ENCODE data around the gene DNAH5. TPM values are rescaled to one million over a fixed set of nuclear protein-coding genes. Genes with fewer than 3 reads are reported as not detected.

DNAH5 gene, protein sequence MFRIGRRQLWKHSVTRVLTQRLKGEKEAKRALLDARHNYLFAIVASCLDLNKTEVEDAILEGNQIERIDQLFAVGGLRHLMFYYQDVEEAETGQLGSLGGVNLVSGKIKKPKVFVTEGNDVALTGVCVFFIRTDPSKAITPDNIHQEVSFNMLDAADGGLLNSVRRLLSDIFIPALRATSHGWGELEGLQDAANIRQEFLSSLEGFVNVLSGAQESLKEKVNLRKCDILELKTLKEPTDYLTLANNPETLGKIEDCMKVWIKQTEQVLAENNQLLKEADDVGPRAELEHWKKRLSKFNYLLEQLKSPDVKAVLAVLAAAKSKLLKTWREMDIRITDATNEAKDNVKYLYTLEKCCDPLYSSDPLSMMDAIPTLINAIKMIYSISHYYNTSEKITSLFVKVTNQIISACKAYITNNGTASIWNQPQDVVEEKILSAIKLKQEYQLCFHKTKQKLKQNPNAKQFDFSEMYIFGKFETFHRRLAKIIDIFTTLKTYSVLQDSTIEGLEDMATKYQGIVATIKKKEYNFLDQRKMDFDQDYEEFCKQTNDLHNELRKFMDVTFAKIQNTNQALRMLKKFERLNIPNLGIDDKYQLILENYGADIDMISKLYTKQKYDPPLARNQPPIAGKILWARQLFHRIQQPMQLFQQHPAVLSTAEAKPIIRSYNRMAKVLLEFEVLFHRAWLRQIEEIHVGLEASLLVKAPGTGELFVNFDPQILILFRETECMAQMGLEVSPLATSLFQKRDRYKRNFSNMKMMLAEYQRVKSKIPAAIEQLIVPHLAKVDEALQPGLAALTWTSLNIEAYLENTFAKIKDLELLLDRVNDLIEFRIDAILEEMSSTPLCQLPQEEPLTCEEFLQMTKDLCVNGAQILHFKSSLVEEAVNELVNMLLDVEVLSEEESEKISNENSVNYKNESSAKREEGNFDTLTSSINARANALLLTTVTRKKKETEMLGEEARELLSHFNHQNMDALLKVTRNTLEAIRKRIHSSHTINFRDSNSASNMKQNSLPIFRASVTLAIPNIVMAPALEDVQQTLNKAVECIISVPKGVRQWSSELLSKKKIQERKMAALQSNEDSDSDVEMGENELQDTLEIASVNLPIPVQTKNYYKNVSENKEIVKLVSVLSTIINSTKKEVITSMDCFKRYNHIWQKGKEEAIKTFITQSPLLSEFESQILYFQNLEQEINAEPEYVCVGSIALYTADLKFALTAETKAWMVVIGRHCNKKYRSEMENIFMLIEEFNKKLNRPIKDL (N-terminal part only)
- total RNA-seq: under 1 TPM in 3 of 4 donors, not detected in 1; 0.19 to 0.91 (median 0.22) TPM

DNA sequence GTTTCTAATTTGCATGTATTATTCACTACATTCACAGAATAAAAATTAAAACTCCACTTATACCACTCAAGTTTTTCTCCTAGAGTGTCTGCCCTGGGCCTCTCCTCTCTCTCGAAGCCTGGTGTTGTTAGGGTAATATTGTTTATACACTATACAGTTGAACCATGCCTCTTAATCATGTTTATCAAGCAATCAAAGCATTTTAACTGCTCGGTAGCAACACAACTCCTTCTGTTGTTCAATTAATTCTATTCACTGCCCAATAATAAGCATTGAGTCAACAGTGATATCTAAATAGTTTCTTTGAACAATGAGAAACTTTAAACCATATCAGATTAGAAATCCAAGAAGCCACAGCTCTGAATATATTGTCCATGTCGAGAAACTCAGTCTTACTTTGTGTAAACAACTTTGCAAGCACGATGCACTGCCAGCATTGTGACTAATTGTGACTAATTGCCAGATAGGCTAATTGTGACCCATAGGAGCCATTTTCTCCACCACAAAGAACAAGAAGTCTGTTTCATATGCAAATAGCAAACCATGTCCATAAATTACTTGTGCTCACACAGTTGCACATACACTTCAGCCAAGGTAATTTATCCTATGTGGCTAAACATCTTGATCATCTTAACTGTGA, at the start of gene DNAH5:
Gene DNAH5 (minus strand): TSS at position 129 of the 640 bp plus-strand sequence. CDS start 250 bp downstream, outside the sequence.
- no peaks in the 10 kb centered on the region for H3K9me3 ChIP-seq
- H3K4me1 ChIP-seq: peaks cover 0 to 9% (median 0%) of the 10 kb centered on the region in 3 donors
- TF ChIP-seq, protein P1, sequence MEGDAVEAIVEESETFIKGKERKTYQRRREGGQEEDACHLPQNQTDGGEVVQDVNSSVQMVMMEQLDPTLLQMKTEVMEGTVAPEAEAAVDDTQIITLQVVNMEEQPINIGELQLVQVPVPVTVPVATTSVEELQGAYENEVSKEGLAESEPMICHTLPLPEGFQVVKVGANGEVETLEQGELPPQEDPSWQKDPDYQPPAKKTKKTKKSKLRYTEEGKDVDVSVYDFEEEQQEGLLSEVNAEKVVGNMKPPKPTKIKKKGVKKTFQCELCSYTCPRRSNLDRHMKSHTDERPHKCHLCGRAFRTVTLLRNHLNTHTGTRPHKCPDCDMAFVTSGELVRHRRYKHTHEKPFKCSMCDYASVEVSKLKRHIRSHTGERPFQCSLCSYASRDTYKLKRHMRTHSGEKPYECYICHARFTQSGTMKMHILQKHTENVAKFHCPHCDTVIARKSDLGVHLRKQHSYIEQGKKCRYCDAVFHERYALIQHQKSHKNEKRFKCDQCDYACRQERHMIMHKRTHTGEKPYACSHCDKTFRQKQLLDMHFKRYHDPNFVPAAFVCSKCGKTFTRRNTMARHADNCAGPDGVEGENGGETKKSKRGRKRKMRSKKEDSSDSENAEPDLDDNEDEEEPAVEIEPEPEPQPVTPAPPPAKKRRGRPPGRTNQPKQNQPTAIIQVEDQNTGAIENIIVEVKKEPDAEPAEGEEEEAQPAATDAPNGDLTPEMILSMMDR (IDR thresholded peaks at IDR 0.05): no peak
- TF ChIP-seq POLR2A (IDR thresholded peaks at IDR 0.05): no peak
- H3K36me3 ChIP-seq: no peaks in the 10 kb centered on the region
- no peak within 1 kb of the TSS for H3K27ac ChIP-seq
- no peak for DNase-seq
- H3K27me3 ChIP-seq: peaks cover 0 to 13% (median 0%) of the 10 kb centered on the region in 4 donors
- intact Hi-C loops (cut with DNase I): no loop called here
- 32 to 40% methylated on average over 4 of the region's 4 CpGs for WGBS, 2 donors
- no peak within 1 kb of the TSS for H3K4me3 ChIP-seq

DNA sequence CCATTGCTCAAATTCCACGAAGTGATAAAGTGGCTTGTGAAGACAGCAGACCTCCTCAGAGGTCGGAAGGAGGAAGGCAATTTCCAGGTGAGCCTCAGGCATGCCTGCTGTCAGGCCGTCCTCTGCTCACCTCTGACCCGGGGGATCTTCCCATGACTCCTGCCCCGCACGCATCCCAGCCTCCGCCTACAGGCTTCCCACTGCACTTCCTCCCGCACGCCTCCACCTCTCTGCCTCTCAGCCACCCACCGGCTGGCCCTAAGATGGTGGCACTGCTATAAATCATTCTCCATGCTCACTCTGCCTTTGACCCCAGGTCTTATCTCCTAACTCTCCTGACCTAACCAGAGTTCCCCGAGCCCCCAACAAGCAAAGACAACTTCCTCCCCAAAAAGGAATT, 49.4 kb upstream of the DNAH5 start:
- intact Hi-C loops (cut with DNase I): no loop called here
- DNase-seq: no peak
- Histone ChIP-seq H3K27ac (no peak overlapping the region), H3K9me3 (peaks cover 0 to 11% (median 11%) of the 10 kb centered on the region in 3 donors), H3K27me3 (peaks cover 0 to 3% (median 0%) of the 10 kb centered on the region in 4 donors), H3K4me1 (no peaks in the 10 kb centered on the region), H3K4me3 (no peak overlapping the region), H3K36me3 (no peaks in the 10 kb centered on the region)
- TF ChIP-seq, protein P1 (IDR thresholded peaks at IDR 0.05): no peak
- no peak for TF ChIP-seq POLR2A (IDR thresholded peaks at IDR 0.05)
- WGBS, 2 donors: 75 to 83% methylated on average over 9 to 11 of the region's 11 CpGs

DNA sequence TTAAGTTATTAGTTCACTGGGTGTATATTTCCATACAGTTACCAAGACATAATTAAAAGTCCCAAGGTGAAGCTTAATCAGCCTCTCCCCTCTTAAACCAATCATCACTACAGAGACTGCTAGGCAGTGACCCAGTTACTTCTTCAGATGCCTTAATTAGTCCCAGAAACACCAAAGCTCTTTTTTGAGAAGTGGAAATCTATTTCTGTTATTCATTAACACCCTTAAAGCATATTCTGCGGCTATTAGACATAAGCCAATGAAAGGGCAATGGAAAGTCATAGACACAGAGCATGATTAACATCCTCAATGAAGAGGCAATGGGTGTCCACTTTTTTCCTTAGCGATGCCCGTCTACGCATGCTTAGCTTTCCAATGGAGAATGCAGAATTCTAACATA, 48.3 kb upstream of the DNAH5 start:
- no peak for DNase-seq
- H3K4me3 ChIP-seq: no peak overlapping the region
- intact Hi-C loops (cut with DNase I): no loop called here
- H3K4me1 ChIP-seq: no peaks in the 10 kb centered on the region
- WGBS, 2 donors: 92 to 95% methylated on average over 4 of the region's 4 CpGs
- H3K27me3 ChIP-seq: peaks cover 0 to 3% (median 0%) of the 10 kb centered on the region in 4 donors
- H3K9me3 ChIP-seq: peaks cover 0 to 10% (median 7%) of the 10 kb centered on the region in 3 donors
- TF ChIP-seq, protein P1 (IDR thresholded peaks at IDR 0.05): no peak
- H3K36me3 ChIP-seq: no peaks in the 10 kb centered on the region
- no peak overlapping the region for H3K27ac ChIP-seq

DNA sequence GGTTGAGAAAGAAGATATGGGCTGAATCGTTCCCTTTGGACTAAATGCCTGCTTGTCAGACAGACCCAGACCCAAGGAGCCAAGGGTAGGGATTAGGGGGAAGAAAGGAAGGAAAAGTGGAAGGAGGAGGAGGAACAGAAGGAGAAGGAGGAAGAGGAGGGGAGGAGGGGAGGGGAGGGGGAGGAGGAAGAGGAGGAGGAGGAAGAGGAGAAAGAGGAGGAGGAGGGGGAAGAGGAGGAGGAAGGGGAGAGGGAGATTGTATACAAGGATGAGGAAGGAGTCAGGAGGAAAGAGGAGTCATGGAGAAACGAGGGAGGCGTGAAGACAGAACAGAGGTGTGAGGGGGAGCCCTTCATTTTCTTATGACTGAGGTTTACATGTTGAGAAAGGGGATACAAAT, 46.9 kb upstream of the DNAH5 start:
- 52 to 65% methylated on average over 3 of the region's 3 CpGs for WGBS, 2 donors
- Histone ChIP-seq H3K4me3 (no peak overlapping the region), H3K4me1 (no peaks in the 10 kb centered on the region), H3K27me3 (peaks cover 0 to 13% (median 0%) of the 10 kb centered on the region in 4 donors), H3K36me3 (no peaks in the 10 kb centered on the region), H3K27ac (no peak overlapping the region), H3K9me3 (no peaks in the 10 kb centered on the region)
- intact Hi-C loops (cut with DNase I): no loop called here
- DNase-seq: no peak
- TF ChIP-seq, protein P1 (IDR thresholded peaks at IDR 0.05): no peak
- no peak for TF ChIP-seq POLR2A (IDR thresholded peaks at IDR 0.05)

All from esophagus squamous epithelium (tissue), 5 donors.